GM12878 (cell line): Measurements from ENCODE around the gene DUS3L. TPM values are rescaled to one million over a fixed set of nuclear protein-coding genes. Genes with fewer than 3 reads are reported as not detected.

ENCODE experiments used
- ATF7 ChIP-seq: fragments of 450-650 bp; IDR thresholded peaks from 2 replicates; pipeline ENCODE4 v1.6.1; 2016; ENCODE audit warnings: low read depth, mild to moderate bottlenecking
- BCLAF1 ChIP-seq: fragments of 450-650 bp; IDR thresholded peaks from 2 replicates; pipeline ENCODE4 v1.6.1; 2017; ENCODE audit warnings: antibody characterized with exemption, mild to moderate bottlenecking, moderate library complexity
- CBFB ChIP-seq: IDR thresholded peaks from 2 replicates; pipeline ENCODE4 v1.6.1; 2016; ENCODE audit warnings: antibody characterized with exemption, low read depth
- CREM ChIP-seq: IDR thresholded peaks from 2 replicates; pipeline ENCODE4 v1.6.1; 2014; ENCODE audit warnings: antibody characterized with exemption, low read depth
- CTCF ChIP-seq, 3 experiments: IDR thresholded peaks in 2 of 3; conservative IDR thresholded peaks in 1 of 3; 2 replicates each; pipeline ENCODE4 v1.5.1; 2011; ENCODE audit warnings: low read depth in 3 of 3, low read length in 3 of 3, mild to moderate bottlenecking in 3 of 3, control low read depth in 2 of 3, moderate library complexity in 2 of 3, inconsistent platforms in 1 of 3, mixed read lengths in 1 of 3; ENCODE audit not compliant: control insufficient read depth in 2 of 3, insufficient read depth in 1 of 3; ENCODE audit errors: extremely low read depth in 1 of 3
- EED ChIP-seq: sonication (generic); IDR thresholded peaks from 2 replicates; pipeline ENCODE4 v1.6.1; 2016; ENCODE audit warnings: antibody characterized with exemption, low read depth
- IRF3 ChIP-seq: fragments of 450-650 bp; IDR thresholded peaks from 2 replicates; pipeline ENCODE4 v1.6.1; 2014; ENCODE audit warnings: mild to moderate bottlenecking
- SUPT20H ChIP-seq: IDR thresholded peaks from 2 replicates; pipeline ENCODE4 v1.6.1; 2011; ENCODE audit warnings: low read depth, mild to moderate bottlenecking, low read length, moderate library complexity, borderline replicate concordance; ENCODE audit not compliant: control insufficient read depth
- USF1 ChIP-seq: IDR thresholded peaks from 2 replicates; pipeline ENCODE4 v1.6.1; 2011; ENCODE audit warnings: borderline replicate concordance, low read depth, mild to moderate bottlenecking, moderate library complexity, mixed read lengths, low read length; ENCODE audit not compliant: insufficient read depth; ENCODE audit errors: extremely low read length
- polyA plus RNA-seq, 11 experiments: library from polyadenylated mRNA; depleted of rRNA in 4 of 11; unstranded in 6 of 11; stranded (reverse) in 5 of 11; fragments of >200 nt; fragmentation: Nextera tagmentation in 4 of 11; fragmentation: Illumina TruSeq in 1 of 11; extraction: Ambion mirVana in 4 of 11; extraction: Trizol in 1 of 11; gene quantifications; 1 replicate in 1 of 11; 2 replicates in 10 of 11; pipeline versions ENCODE4 v1.2.1 to v1.2.3, GENCODE V29; 2011 to 2016; ENCODE audit warnings: inconsistent platforms in 2 of 11, missing spikeins in 2 of 11, low read depth in 1 of 11
- total RNA-seq, 4 experiments: library from RNA; depleted of rRNA in 3 of 4; stranded (reverse); fragments of >200 nt in 3 of 4; fragmentation: Illumina TruSeq in 1 of 4; extraction: Trizol in 1 of 4; gene quantifications; 2 replicates each; pipeline versions ENCODE4 v1.2.1 to v1.2.3, GENCODE V29; 2013 to 2021

DUS3L gene
- total and polyA plus RNA-seq, 10 of the 15 experiments (the other 5 are each of a cell fraction or from before 2014, with no cell fraction given): 0.64 to 47.6 (median 31.1) TPM

- TF ChIP-seq CTCF (IDR thresholded peaks at IDR 0.05 in 2 of 3, conservative IDR thresholded peaks at IDR 0.05 in 1 of 3; ENCODE audit: control insufficient read depth in 2 of 3, extremely low read depth in 1 of 3, insufficient read depth in 1 of 3, low read depth in 3 of 3, low read length in 3 of 3) (peak; percentile 92 to 99 (median 98); a peak in 5 of 6 replicates), USF1 (no peak), SUPT20H (no peak), EED (0 out of 2 replicates have a peak, but pooled peaks have one; percentile 12), ATF7 (no peak), CREM (no peak), IRF3 (no peak), BCLAF1 (no peak), CBFB (no peak)
Observed at GRCh38 chr19:5803752-5804515, 13.0 kb upstream of the DUS3L start (continued).
